IPS-11a (cell line): Measurements from ENCODE around the gene CLNK.

ENCODE experiments used
- H3K4me3 ChIP-seq: one replicate; pipeline ENCODE4 v1.5.1; 2013; ENCODE audit warnings: low read depth, low read length, control low read depth

Gene CLNK

DNA sequence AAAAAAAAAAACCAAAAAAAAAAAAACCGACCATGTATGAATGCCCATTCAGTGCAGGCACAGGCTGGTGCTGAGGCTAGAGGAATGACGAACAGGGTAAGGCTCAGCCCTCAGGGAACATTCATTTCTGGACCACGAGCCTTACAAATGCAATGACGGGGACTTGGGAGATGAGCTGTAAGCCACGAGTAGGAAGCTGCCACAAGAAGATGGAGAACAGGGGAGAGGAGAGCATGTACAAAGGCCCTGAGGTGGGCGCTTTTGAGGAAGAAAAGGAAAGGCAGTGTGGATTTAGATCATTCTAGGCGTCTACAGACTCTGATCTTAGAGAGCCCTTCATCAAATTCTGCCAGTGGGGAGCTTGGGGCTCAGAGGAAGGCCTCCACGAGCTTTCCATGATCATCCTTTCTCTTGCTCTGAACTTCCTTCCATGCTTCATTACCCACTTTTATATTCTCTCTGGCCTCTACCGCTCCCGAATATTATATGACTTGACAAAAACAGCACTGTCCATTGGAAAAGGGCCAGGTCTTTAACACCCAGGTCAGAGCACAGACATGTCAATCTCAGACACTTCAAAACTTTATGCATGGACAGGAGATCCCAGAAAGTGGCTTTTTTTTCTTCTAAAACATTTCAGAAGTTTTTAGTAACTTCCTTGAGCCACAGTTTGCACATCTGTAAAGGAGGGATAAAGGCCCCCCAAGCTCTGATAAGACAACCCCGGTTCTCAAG lies 224.1 kb downstream of the CLNK start:
- no peak overlapping the region for H3K4me3 ChIP-seq

DNA sequence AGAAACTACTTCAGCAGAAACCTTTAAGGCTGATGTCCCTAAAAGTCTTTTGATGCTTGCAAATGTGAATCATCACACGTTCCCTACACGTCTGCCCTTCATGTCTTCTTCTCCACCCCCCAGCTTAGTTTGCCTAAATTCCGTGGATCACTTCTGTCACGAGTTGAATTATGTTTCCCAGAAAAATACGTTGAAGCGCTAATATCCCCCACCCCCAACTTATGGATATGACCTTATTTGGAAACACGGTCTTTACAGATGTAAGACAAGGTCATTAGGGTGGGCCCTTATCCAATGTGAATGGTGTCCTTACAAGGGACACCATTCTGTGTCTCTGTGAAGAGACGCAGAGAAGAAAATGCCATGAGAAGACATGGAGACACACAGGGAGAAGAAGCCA lies 225.3 kb downstream of the CLNK start:
- H3K4me3 ChIP-seq, result no peak overlapping the region

DNA sequence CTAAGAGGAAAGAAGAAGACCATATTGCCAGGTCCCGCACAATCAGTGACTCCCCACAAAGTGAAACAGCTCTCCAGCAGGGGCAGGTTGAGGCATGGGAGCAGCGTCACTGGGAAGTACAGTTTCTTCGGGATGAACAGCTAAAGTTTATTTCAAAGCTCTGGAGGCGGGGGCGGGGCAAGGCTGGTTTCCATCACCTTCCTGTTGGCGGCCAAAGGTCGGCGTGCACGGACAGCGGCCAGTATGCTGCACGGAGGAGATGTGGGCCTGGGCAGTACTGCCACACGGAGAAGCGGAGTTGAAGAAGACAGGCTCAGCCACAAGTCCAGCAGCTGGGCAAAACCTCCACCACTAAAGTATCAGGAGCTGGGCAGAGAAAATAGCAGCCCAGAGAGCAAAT lies 226.4 kb downstream of the CLNK start:
- no peak overlapping the region for H3K4me3 ChIP-seq

DNA sequence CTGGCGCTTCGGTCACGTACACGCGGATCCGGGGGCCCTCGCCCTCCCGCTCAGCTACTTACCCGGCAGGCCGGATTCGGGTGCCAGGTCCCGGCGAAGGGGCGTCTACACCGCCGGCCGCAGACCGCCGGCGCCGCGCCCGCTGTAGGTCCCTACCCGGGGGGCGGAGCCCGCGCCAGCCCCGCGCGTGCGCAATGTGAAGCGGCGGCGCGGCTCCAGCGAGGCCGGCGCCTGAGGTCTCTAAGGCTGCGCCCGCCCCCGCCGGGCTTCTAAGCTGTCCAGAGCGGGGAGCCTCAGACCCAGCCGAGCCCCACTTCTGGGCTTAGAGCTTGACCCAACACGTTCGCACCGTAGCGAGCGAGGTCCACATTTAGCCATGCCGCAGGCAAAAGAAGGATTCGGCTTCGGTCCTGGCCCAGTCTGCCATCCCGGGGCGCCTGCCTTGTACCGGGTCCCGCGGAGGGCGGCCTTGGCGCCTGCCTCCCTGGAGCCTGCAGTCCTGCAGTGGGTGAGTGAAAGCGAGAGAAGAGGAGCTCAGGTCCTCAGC lies 227.2 kb downstream of the CLNK start, which contains the start of gene ZNF518B:
Gene ZNF518B (minus strand): TSS at position 172 of the 547 bp plus-strand sequence. CDS start 11,098 bp downstream, outside the sequence.
- H3K4me3 ChIP-seq, result peak within 1 kb of the TSS; percentile 62

DNA sequence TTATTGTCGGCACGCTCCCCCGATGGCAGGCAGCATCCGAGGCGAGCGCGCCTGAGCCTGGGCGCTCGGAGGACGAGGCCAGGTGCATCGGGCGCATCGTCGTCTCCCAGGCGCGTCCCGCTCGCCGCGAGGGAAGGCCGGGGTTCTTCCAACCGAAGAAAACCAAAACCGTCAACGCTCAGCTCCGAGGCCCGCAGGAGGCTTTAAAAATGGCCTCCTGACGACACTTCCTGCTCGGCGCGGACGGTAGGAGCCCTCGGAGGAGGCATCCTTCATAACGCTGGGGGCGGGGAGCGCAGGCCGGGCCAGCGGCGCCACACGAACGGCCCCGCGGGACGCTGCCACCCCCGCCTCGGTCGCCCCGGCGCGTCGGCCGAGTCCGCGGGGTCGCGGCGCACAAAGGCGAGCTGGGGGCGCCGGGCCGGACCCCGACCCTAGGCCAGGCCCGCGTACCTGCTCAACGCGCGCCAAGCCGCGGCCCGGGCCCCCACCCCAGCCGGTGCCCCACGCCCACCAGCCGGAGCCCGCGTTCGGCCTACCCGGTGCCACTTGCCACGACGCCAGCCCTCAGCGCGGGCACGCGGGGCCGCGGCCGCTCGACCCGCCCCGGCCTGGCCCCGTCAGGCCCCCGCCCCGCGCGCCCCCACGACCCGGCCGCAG lies 227.8 kb downstream of the CLNK start:
- H3K4me3 ChIP-seq, result peak overlapping the region; percentile 62

DNA sequence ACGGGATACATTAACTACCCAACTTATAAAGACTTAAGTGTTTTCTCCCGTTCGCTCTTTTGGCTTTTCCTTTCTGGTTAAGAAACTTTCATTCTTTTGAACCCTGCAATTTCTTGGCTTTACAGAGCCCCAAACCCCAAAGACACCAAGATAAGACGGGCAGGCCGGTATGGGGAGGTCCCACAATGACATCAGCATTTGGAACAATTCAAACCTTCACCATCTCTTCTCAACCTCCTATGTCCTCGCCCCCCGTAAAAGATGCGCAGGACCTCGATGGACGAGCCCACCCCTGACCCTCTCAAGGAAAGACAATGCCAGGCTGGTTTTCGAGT lies 228.3 kb downstream of the CLNK start:
- peak overlapping the region; percentile 62 for H3K4me3 ChIP-seq

DNA sequence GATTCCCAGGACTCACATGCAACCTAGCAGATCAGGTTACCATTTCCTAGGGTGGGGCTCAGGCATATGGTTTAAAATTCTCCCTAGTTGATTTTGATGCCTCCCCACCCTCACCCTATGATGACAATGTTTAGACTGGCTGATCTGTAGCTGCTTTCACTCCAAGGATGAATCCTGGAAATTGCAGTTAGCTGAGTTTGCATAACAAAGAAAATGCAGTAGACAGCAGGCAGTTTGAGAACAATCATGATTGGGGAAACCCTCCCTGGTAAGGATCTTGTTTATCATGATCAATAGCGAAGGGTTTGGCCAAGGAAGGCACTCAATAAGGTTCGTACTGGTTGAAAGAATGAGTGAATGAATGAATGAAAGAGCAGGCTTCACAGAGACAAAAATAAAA lies 229.4 kb downstream of the CLNK start:
- H3K4me3 ChIP-seq, result no peak overlapping the region

DNA sequence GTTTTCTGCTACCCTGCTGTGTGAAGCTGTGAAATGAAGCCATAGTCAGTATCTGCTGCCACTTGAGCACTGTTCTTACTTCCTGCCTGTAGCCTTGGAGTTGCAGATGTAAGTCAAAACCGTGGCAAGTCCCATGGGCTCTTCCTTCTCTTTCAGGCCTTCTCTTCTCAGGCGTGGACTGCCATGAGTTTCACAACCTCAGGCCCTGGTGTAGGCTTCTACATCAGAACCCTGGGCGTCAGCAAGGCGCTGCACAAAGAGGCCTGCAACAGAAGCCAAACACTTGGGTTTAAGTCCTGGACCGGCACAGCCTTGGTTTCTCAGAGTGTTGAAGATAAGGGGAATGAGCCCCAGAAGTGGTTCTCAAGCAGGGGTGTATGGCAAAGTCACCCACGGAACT lies 229.8 kb downstream of the CLNK start:
- H3K4me3 ChIP-seq, result no peak overlapping the region

DNA sequence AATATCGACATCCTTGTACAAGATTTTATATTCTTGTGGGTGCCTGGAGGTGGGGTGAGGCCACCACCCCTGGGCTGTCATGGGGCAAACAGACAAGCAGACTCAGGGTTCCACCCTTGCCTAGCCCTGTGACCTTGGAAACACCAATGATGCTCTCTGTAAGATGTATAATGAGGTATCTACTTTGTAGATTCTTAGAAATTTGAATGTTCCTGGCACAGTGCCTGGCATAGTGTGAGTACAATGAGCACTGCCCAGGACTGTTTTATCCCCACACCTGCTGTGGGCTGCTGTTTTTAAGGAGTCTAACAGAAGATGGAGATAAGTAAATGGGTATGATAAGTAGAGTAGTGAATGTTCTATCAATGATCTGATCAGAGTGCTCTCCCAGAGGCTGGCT lies 230.4 kb downstream of the CLNK start:
- H3K4me3 ChIP-seq, result no peak overlapping the region

DNA sequence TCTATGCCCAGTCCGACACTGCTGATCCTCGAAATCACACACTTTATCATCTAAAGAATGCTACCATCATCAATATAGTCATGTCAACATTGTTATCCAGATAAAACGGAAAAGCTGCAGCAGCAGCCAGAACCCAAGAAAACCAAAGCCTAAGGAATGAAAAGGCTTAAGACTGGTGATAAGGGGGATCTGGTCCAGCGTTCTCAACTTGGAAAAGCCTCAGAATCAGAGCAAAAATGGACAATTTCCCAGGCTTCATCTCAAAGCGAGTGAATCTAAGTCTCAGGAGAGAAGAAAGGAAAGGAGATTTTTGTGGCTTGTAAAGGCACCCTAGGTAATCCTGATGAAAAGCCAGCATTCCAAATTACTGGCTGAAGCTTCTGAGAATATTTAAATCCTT lies 235.6 kb downstream of the CLNK start:
- H3K4me3 ChIP-seq, result no peak overlapping the region

DNA sequence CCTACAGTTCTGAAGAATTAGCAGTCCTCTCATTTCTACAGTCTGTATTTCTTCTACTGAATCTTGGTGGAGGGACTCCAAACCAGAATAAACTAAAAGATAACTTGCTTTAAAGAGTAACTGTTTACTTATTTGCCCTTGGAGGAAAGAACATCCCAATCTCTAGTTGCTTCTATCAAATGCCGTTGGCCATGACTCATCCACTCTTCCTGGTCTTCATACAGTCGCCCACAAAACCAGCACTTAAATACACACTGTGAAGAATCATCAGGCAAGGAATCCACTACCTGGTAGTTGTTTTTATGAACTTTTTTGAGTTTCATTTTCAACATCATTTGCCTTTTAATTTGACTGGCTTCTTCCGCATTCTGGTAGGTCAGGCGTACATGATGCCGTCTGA lies 241.6 kb downstream of the CLNK start:
- no peak overlapping the region for H3K4me3 ChIP-seq

DNA sequence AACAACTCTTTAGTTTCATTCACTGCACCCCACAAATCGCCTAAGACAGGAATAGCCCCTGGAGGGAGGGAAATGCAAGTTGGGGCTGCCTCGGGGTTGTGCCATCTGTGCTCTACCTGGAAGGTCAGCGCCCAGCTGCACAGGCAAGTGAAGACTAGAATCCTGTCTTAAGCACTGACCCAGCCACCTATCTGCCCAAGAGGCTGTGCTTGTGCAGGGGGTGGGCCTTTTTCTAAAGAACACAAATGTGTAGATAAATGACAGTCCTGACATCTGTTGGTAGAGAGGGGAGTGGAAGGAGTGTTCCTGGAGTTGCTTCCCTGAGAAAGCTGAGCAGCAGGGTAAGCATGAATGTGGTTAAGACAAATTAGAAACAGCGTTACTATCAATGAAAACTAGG lies 243.1 kb downstream of the CLNK start:
- H3K4me3 ChIP-seq, result no peak overlapping the region

DNA sequence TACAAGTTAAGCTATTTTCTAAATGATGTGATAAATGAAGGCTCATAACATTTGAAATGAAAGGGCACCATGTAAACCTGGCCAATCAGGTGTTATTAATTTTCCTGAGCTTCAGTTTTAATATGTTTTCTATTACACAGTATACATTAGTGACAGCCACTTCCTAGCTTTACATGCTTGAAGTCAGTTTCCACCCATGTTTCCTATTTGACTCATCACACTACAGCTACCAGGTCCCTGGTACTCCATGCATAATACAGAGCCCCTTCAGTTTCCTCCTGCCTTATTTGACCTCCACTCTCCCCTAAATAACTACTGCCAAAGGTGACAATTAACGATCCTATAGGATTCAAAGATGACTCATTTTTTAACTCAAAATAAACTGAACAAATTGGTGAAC lies 245.6 kb downstream of the CLNK start:
- H3K4me3 ChIP-seq, result no peak overlapping the region

DNA sequence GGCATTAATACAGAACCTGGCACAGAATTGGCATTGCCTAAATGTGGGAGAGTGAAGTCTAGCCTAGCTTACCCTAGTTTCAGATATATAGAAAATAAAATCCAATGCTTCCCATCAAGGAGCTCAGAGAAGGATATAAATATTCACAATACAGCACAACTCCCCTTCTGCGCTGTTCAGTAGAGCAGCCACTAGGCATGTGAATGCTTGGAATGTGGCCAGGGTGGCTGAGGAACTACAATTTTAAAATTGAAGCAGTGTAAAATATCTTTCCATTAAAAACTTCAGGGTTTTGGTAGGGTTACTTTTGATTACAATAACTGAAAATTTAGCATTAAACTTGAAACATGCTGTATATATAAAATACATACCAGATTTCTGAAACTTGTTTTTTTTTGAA lies 246.8 kb downstream of the CLNK start:
- no peak overlapping the region for H3K4me3 ChIP-seq
